GM12878 (cell line): ENCODE results near the gene CCDC102B. TPM values are rescaled to one million over a fixed set of nuclear protein-coding genes. Genes with fewer than 3 reads are reported as not detected.

Source experiments
- ATAC-seq: fragments of 200-7000 bp; cut with Tn5 transposase; 3 replicates; pipeline ENCODE4 v1.9.1; 2020; ENCODE audit warnings: mild to moderate bottlenecking, moderate library complexity
- BruUV-seq: library from RNA; stranded (reverse); fragments of 400-500 nt; replicated peaks from 2 replicates; lab custom pipeline; 2021; lab: Mats Ljungman, UMichigan
- CTCF ChIA-PET: fragments of 300-600 bp; sonication (Branson Sonifier 250); formaldehyde crosslinking; extraction: SDS; loops from one replicate; lab custom pipeline; 2021; ENCODE audit warnings: inconsistent platforms; lab: Yijun Ruan, JAX
- POLR2A ChIA-PET: fragments of 350-600 bp; formaldehyde crosslinking; extraction: SDS; loops from one replicate; lab custom pipeline; 2021; ENCODE audit warnings: inconsistent platforms; lab: Charles Lee
- RAD21 ChIA-PET: fragments of 300-600 bp; sonication (Branson Sonifier 250); formaldehyde crosslinking; loops from one replicate; lab custom pipeline; 2023; ENCODE audit warnings: antibody characterized with exemption; ENCODE audit not compliant: unreplicated experiment; lab: Charles Lee
- SMC1A ChIA-PET: fragments of 300-600 bp; sonication (Branson Sonifier 250); formaldehyde crosslinking; loops from one replicate; lab custom pipeline; 2023; ENCODE audit not compliant: unreplicated experiment, uncharacterized antibody; lab: Charles Lee
- DNase-seq: peaks from one replicate; pipeline ENCODE4 v3.0.0-alpha.2; 2011; ENCODE audit warnings: low read depth, low spot score
- FAIRE-seq: peaks from 3 replicates; lab custom pipeline; 2011; peaks lifted over from hg19 to GRCh38; lab: Jason Lieb, UNC
- H2AFZ ChIP-seq: 2 replicates; pipeline ENCODE4 v1.6.0; 2011; ENCODE audit warnings: low read depth, low read length, control low read depth; ENCODE audit not compliant: control insufficient read depth
- H3K27ac ChIP-seq: 2 replicates; pipeline ENCODE4 v1.5.1; 2011; ENCODE audit warnings: control low read depth; ENCODE audit not compliant: control insufficient read depth, insufficient read depth
- H3K27me3 ChIP-seq, 2 experiments: replicated peaks in 1 of 2; 2 replicates each; pipeline versions ENCODE4 v1.6.0 to v1.6.1; 2011; ENCODE audit warnings: low read length in 1 of 2; ENCODE audit not compliant: control insufficient read depth in 2 of 2, insufficient read depth in 2 of 2
- H3K36me3 ChIP-seq, 2 experiments: 2 replicates each; pipeline ENCODE4 v1.5.1; 2011; ENCODE audit warnings: low read length in 1 of 2; ENCODE audit not compliant: control insufficient read depth in 2 of 2, insufficient read depth in 2 of 2
- H3K4me1 ChIP-seq: 2 replicates; pipeline ENCODE4 v1.6.1; 2011; ENCODE audit warnings: mild to moderate bottlenecking, low read length, moderate library complexity, mixed read lengths; ENCODE audit not compliant: control insufficient read depth, insufficient read depth
- H3K4me2 ChIP-seq: 2 replicates; pipeline ENCODE4 v1.6.0; 2011; ENCODE audit warnings: control low read depth; ENCODE audit not compliant: control insufficient read depth, insufficient read depth
- H3K4me3 ChIP-seq: fragments of 200-600 bp; sonication (generic); 2 replicates; pipeline ENCODE4 v1.5.1; 2016
- H3K79me2 ChIP-seq: 2 replicates; pipeline ENCODE4 v1.6.0; 2011; ENCODE audit warnings: low read length; ENCODE audit not compliant: control insufficient read depth, insufficient read depth
- H3K9ac ChIP-seq: 2 replicates; pipeline ENCODE4 v1.8.0; 2011; ENCODE audit warnings: low read length, control low read depth, mixed read lengths; ENCODE audit not compliant: control insufficient read depth, insufficient read depth
- H3K9me3 ChIP-seq: replicated peaks from 3 replicates; pipeline ENCODE4 v1.5.1; 2011; ENCODE audit warnings: mild to moderate bottlenecking, low read length; ENCODE audit not compliant: control insufficient read depth, insufficient read depth
- H4K20me1 ChIP-seq: 2 replicates; pipeline ENCODE4 v1.6.0; 2011; ENCODE audit not compliant: control insufficient read depth, insufficient read depth
- E4F1 ChIP-seq: fragments of 450-650 bp; IDR thresholded peaks from 2 replicates; pipeline ENCODE4 v1.6.1; 2018; ENCODE audit warnings: borderline replicate concordance, mild to moderate bottlenecking; ENCODE audit not compliant: partially characterized antibody
- IKZF1 ChIP-seq: fragments of 450-650 bp; conservative IDR thresholded peaks from 2 replicates; pipeline ENCODE4 v1.6.1; 2017; ENCODE audit warnings: antibody characterized with exemption, mild to moderate bottlenecking
- LARP7 ChIP-seq: fragments of 450-650 bp; IDR thresholded peaks from 2 replicates; pipeline ENCODE4 v1.6.1; 2017; ENCODE audit warnings: mild to moderate bottlenecking
- NFXL1 ChIP-seq: fragments of 450-650 bp; IDR thresholded peaks from 2 replicates; pipeline ENCODE4 v1.6.1; 2017; ENCODE audit warnings: antibody characterized with exemption, mild to moderate bottlenecking, borderline replicate concordance
- NRF1 ChIP-seq: conservative IDR thresholded peaks from 2 replicates; pipeline ENCODE4 v1.6.1; 2011; ENCODE audit warnings: mild to moderate bottlenecking, low read depth, low read length, improper control_type of control experiment
- PKNOX1 ChIP-seq: fragments of 450-650 bp; IDR thresholded peaks from 2 replicates; pipeline ENCODE4 v1.6.1; 2016; ENCODE audit warnings: mild to moderate bottlenecking
- WRNIP1 ChIP-seq: IDR thresholded peaks from 2 replicates; pipeline ENCODE4 v1.6.1; 2011; ENCODE audit warnings: low read depth, low read length, improper control_type of control experiment, borderline replicate concordance
- WGBS: methylation state at CpG from one replicate; pipeline ENCODE4 v1.1.6; 2016; ENCODE audit warnings: low lambda C conversion rate; ENCODE audit not compliant: insufficient replicate concordance, insufficient coverage; ENCODE audit errors: missing lambda C conversion rate; 5-methylcytosine and 5-hydroxymethylcytosine counted together
- in situ Hi-C: fragments of 300-500 bp; cut with MboI; formaldehyde crosslinking; loops from 9 replicates; pipeline ENCODE4 v1.14.3; 2018; ENCODE audit warnings: mixed read lengths
- intact Hi-C: fragments of 100-400 bp; cut with micrococcal nuclease; formaldehyde crosslinking; loops from one replicate; pipeline ENCODE4 v1.14.2; 2022; ENCODE audit not compliant: unreplicated experiment
- polyA plus RNA-seq, 11 experiments: library from polyadenylated mRNA; depleted of rRNA in 4 of 11; unstranded in 6 of 11; stranded (reverse) in 5 of 11; fragments of >200 nt; fragmentation: Nextera tagmentation in 4 of 11; fragmentation: Illumina TruSeq in 1 of 11; extraction: Ambion mirVana in 4 of 11; extraction: Trizol in 1 of 11; gene quantifications; 1 replicate in 1 of 11; 2 replicates in 10 of 11; pipeline versions ENCODE4 v1.2.1 to v1.2.3, GENCODE V29; 2011 to 2016; ENCODE audit warnings: inconsistent platforms in 2 of 11, missing spikeins in 2 of 11, low read depth in 1 of 11
- total RNA-seq, 4 experiments: library from RNA; depleted of rRNA in 3 of 4; stranded (reverse); fragments of >200 nt in 3 of 4; fragmentation: Illumina TruSeq in 1 of 4; extraction: Trizol in 1 of 4; gene quantifications; 2 replicates each; pipeline versions ENCODE4 v1.2.1 to v1.2.3, GENCODE V29; 2013 to 2021

CCDC102B gene
- total and polyA plus RNA-seq, 10 of the 15 experiments (the other 5 are each of a cell fraction or from before 2014, with no cell fraction given): 2.7 to 4.7 (median 3.3) TPM

- TF ChIP-seq E4F1 (no peak), NFXL1 (no peak)
- TF ChIP-seq, all 136 proteins: peak for 3
Measured at GRCh38 chr18:68847219-68847837, 49.4 kb downstream of the CCDC102B start (continued).

- in situ Hi-C loops: loop anchor here (10.0 kb wide), 2 partner anchors 1247 to 1597 kb away; no protein-coding TSS in a partner anchor
Measured at GRCh38 chr18:68848242-68848641, 50.4 kb downstream of the CCDC102B start.

More at GRCh38 chr18:68848242-68848641, 50.4 kb downstream of the CCDC102B start:
- Histone ChIP-seq H3K9me3 (no peaks in the 10 kb centered on the region), H3K27me3 (no peaks in the 10 kb centered on the region), H3K4me1 (no peaks in the 10 kb centered on the region), H2AFZ (no peak overlapping the region), H3K4me2 (no peak overlapping the region), H3K9ac (no peak overlapping the region), H3K4me3 (no peak overlapping the region), H3K79me2 (no peaks in the 10 kb centered on the region), H3K27ac (no peak overlapping the region), H3K36me3 (no peaks in the 10 kb centered on the region), H4K20me1 (no peaks in the 10 kb centered on the region)
- no peak for FAIRE-seq
- TF ChIP-seq NRF1: no peak
- TF ChIP-seq LARP7: no peak
- TF ChIP-seq IKZF1: no peak
- no peak for TF ChIP-seq PKNOX1
- no peak for TF ChIP-seq WRNIP1
- ChIA-PET CTCF (interaction anchor here (1.2 to 2.1 kb wide), 4 partner anchors 14 to 1586 kb away, joined by 3 to 7 read pairs (median 4); no protein-coding TSS in a partner anchor), SMC1A (interaction anchor here (0.6 to 1.3 kb wide), 3 partner anchors 307 to 1239 kb away, joined by 3 to 8 read pairs (median 3); no protein-coding TSS in a partner anchor), RAD21 (no interaction called here), POLR2A (no interaction called here)
- no TSS peak for BruUV-seq
- DNase-seq: no peak
- ATAC-seq: no peak
- intact Hi-C loops: no loop called here
- WGBS: 18% methylated on average over 1 of the region's 1 CpG
